ENCODE results near the gene TMEM63B.

GRCh38 chr6:44096612-44097011 lies 30.7 kb upstream of the TMEM63B start:
- no peak for TF ChIP-seq EZH2phosphoT487 (IDR thresholded peaks at IDR 0.05; ENCODE audit: insufficient read depth, low read depth)
- TF ChIP-seq EZH2 (IDR thresholded peaks at IDR 0.05; ENCODE audit: insufficient read depth, poor library complexity, severe bottlenecking): no peak
